ENCODE measurements around the gene LRRC46. TPM values are rescaled to one million over a fixed set of nuclear protein-coding genes. Genes with fewer than 3 reads are reported as not detected.

The LRRC46 gene
- total and polyA plus RNA-seq, 9 of the 15 experiments (the other 6 are each of a cell fraction or from before 2014, with no cell fraction given): 0.39 to 1.4 (median 0.53) TPM; not detected in 1

- TF ChIP-seq NR4A1 (CRISPR knock-in tag; IDR thresholded peaks at IDR 0.05) (no peak), NR4A1 (tag; IDR thresholded peaks at IDR 0.05) (0 out of 2 replicates have a peak, but pooled peaks have one; percentile 39), ZBTB34 (CRISPR knock-in tag; IDR thresholded peaks at IDR 0.05) (no peak), KDM1A (IDR thresholded peaks at IDR 0.05) (peak; percentile 84 to 89), ID3 (CRISPR knock-in tag; IDR thresholded peaks at IDR 0.05) (no peak), ID3 (tag; IDR thresholded peaks at IDR 0.05) (peak; percentile 13; the same call in 1 of the 2 replicates), ZNF134 (CRISPR knock-in tag; conservative IDR thresholded peaks at IDR 0.05) (no peak), CXXC5 (CRISPR knock-in tag; IDR thresholded peaks at IDR 0.05) (peak; percentile 6; the same call in 1 of the 2 replicates), PYGO2 (tag; IDR thresholded peaks at IDR 0.05) (0 out of 2 replicates have a peak, but pooled peaks have one; percentile 56)
Measured at GRCh38 chr17:47878203-47879027, 46.9 kb downstream of the LRRC46 start (continued).
